Measurements from ENCODE around the gene GID8. TPM values are rescaled to one million over a fixed set of nuclear protein-coding genes. Genes with fewer than 3 reads are reported as not detected.

Gene GID8
- total RNA-seq, 1 donor from 2014 or later: 9.2 TPM

DNA sequence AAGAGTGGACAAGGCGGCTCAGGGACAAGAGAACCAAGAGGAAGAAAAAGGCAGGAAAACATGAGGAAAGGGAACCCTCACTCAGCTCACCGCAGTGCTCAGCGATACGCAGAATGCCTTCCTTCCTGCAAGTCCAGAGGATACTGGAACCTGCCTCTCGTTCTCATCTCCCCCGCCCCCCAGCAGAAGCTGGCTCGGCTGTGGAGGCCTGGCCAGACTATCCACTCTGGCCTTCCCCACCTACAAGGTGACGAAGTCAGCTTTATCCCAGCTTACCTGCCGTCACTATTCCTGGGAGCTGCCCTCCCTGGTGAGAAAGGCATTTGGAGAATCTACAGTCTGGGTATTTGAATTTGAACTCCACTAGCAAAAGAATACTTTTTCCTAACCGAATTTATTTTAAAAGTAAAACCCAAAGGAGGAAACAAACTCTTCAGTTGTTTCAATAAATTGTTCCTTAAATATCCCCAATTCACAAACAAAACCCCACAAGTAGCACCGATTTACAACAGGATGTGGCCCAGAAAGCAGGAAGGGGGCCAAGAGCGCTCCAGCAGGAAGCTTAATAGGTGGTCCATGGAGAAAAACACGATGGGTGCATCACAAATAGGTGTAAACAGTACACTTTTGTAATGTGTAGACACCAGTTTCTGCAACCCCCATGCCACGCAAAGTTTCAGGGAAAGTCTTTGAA is 9.6 kb upstream of the GID8 start:
- TF ChIP-seq, protein P1, sequence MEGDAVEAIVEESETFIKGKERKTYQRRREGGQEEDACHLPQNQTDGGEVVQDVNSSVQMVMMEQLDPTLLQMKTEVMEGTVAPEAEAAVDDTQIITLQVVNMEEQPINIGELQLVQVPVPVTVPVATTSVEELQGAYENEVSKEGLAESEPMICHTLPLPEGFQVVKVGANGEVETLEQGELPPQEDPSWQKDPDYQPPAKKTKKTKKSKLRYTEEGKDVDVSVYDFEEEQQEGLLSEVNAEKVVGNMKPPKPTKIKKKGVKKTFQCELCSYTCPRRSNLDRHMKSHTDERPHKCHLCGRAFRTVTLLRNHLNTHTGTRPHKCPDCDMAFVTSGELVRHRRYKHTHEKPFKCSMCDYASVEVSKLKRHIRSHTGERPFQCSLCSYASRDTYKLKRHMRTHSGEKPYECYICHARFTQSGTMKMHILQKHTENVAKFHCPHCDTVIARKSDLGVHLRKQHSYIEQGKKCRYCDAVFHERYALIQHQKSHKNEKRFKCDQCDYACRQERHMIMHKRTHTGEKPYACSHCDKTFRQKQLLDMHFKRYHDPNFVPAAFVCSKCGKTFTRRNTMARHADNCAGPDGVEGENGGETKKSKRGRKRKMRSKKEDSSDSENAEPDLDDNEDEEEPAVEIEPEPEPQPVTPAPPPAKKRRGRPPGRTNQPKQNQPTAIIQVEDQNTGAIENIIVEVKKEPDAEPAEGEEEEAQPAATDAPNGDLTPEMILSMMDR (IDR thresholded peaks at IDR 0.05): no peak
- intact Hi-C loops (cut with DNase I): loop anchor here (5.0 kb wide), 2 partner anchors 131 to 861 kb away; partner anchors contain the start of genes MRGBP and TAF4
- peak overlapping the region; percentile 82 to 87 for H3K27ac ChIP-seq
- H3K9me3 ChIP-seq: no peaks in the 10 kb centered on the region
- H3K27me3 ChIP-seq: no peaks in the 10 kb centered on the region
- DNase-seq (ENCODE audit: low spot score in 2 of 2): no peak
- peak overlapping the region; percentile 65 to 76 for H3K4me3 ChIP-seq
- H3K4me1 ChIP-seq: peaks cover 20 to 46% of the 10 kb centered on the region in 2 donors
- H3K36me3 ChIP-seq: no peaks in the 10 kb centered on the region

DNA sequence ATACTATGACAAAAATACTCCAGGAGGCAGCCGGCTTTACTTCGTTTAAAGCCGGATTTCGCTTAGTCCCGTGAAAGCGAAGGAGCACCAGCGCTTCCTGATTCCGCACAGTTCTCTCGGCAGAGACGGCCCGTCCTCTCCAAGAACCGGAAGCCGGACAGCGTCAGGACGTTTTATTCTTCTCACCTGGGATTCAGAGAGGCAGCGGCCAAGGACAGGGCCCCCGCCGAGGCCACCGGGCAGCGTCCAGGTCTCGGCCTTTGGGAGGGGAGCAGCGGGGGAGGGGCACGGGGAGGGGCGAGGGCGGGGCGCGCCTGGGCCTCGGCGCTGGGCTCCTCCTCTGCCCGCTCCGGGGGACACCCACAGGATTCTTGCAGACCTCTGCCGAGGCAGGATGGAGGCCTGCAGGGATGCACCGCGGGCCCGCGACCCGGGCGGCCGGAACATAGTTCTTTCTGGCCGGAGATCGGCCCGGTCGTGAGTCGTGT is 8.9 kb upstream of the GID8 start:
- peak overlapping the region; percentile 65 to 76 for H3K4me3 ChIP-seq
- H3K4me1 ChIP-seq: peaks cover 19 to 39% of the 10 kb centered on the region in 2 donors
- TF ChIP-seq, protein P1 (IDR thresholded peaks at IDR 0.05): no peak
- H3K9me3 ChIP-seq: no peaks in the 10 kb centered on the region
- peak overlapping the region; percentile 82 to 87 for H3K27ac ChIP-seq
- H3K36me3 ChIP-seq: no peaks in the 10 kb centered on the region
- peak in 1 of 2 donors; percentile 72 for DNase-seq (ENCODE audit: low spot score in 2 of 2)
- intact Hi-C loops (cut with DNase I): loop anchor here (1.0 to 5.0 kb wide), 3 partner anchors 8 to 862 kb away; partner anchors contain the start of genes MRGBP and TAF4
- no peaks in the 10 kb centered on the region for H3K27me3 ChIP-seq

DNA sequence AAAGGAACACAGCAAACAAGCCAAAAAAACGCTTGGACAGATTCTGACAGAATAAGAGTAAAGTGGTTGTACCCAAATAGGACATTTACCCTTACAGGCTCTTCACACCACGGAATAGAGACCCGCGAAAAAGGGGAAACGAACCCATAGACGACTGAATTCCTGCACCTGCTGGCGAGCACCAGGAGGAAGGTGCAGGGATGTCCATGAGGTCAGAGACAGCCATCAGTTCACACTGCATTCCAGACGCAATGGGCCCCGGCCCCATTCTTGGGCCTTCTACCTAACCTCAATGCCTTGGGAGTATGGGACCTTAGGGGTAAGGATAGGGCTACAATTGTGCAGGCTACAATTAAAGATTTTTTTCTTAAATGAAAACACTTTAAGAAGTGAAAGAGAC is 6.5 kb upstream of the GID8 start:
- no peaks in the 10 kb centered on the region for H3K36me3 ChIP-seq
- no peak overlapping the region for H3K4me3 ChIP-seq
- H3K27me3 ChIP-seq: no peaks in the 10 kb centered on the region
- TF ChIP-seq, protein P1 (IDR thresholded peaks at IDR 0.05): no peak
- no peaks in the 10 kb centered on the region for H3K9me3 ChIP-seq
- no peak overlapping the region for H3K27ac ChIP-seq
- intact Hi-C loops (cut with DNase I): loop anchor here (10.0 kb wide), 1 partner anchor 697 kb away; the partner anchor contains the start of gene OSBPL2
- peaks cover 17 to 44% of the 10 kb centered on the region in 2 donors for H3K4me1 ChIP-seq
- no peak for DNase-seq (ENCODE audit: low spot score in 2 of 2)

GRCh38 chr20:62933966-62934365 is 4.0 kb upstream of the GID8 start:
- DNase-seq (ENCODE audit: low spot score in 2 of 2): no peak
- TF ChIP-seq, protein P1 (IDR thresholded peaks at IDR 0.05): no peak
- Histone ChIP-seq H3K27ac (no peak overlapping the region), H3K36me3 (no peaks in the 10 kb centered on the region), H3K4me1 (peaks cover 13 to 25% of the 10 kb centered on the region in 2 donors), H3K27me3 (no peaks in the 10 kb centered on the region), H3K9me3 (no peaks in the 10 kb centered on the region), H3K4me3 (no peak overlapping the region)
- intact Hi-C loops (cut with DNase I): loop anchor here (10.0 kb wide), 1 partner anchor 699 kb away; the partner anchor contains the start of gene OSBPL2

DNA sequence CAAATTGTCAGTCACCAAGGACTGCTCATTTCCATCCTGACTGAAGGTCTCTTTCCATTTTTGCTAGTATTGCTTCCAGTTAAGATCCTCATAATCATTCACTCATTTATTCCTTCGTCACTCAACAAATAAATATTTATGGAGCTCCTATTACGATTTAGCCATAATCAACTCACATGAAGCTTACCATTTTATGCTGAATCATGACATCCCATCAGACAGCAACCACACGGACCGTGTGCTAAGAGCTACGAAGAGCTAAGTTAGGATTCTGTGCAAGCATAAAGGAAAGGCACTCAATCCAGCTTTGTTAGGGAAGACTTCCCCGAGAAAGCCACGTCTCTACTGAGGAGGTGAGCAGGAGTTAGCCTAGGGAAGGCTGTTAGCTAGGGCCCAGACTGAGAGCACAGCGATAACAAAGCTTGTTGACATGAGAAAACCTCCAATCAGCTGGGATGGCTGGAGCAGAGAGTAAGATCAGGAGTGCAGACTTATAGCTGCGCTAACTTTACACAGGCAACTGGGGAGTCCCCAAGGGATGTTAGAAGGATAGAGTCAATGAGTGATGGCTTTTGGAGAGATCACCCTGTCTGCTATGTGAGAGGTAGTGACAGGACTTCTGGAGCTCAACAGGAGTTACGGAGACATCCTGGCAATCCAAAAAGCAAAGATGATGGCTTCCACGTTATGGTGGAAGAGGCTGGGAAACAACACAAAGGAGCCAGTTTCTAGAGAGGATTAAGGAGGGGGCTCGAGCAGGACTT is 2.6 kb upstream of the GID8 start:
- H3K27me3 ChIP-seq: no peaks in the 10 kb centered on the region
- H3K4me1 ChIP-seq: peaks cover 18 to 26% of the 10 kb centered on the region in 2 donors
- TF ChIP-seq, protein P1 (IDR thresholded peaks at IDR 0.05): no peak
- peak overlapping the region in 1 of 2 donors; percentile 91 for H3K4me3 ChIP-seq
- H3K27ac ChIP-seq: no peak overlapping the region
- no peak for DNase-seq (ENCODE audit: low spot score in 2 of 2)
- no peaks in the 10 kb centered on the region for H3K36me3 ChIP-seq
- no peaks in the 10 kb centered on the region for H3K9me3 ChIP-seq
- intact Hi-C loops (cut with DNase I): loop anchor here (5.0 to 10.0 kb wide), 4 partner anchors 58 to 701 kb away; partner anchors contain the start of genes OSBPL2, TCFL5 and YTHDF1

All from ascending aorta (tissue), 2 donors.